BE2C (cell line): ENCODE results near the gene MMP25.

ENCODE experiments used
- DNase-seq: peaks from one replicate; pipeline ENCODE4 v3.0.0-alpha.2; 2020
- H3K27me3 ChIP-seq: fragments of 250-450 bp; sonication (Bioruptor Pico); 2 replicates; pipeline ENCODE4 v1.5.1; 2020; ENCODE audit warnings: mild to moderate bottlenecking
- H3K36me3 ChIP-seq: fragments of 250-450 bp; sonication (Bioruptor Pico); 2 replicates; pipeline ENCODE4 v1.5.1; 2020; ENCODE audit warnings: mild to moderate bottlenecking
- H3K4me1 ChIP-seq: fragments of 250-450 bp; sonication (Bioruptor Pico); 2 replicates; pipeline ENCODE4 v1.5.1; 2020
- H3K4me3 ChIP-seq: 2 replicates; pipeline ENCODE4 v1.5.1; 2011; ENCODE audit warnings: low read depth, low read length
- H3K9me3 ChIP-seq: fragments of 250-450 bp; sonication (Bioruptor Pico); 2 replicates; pipeline ENCODE4 v1.5.1; 2020
- CTCF ChIP-seq: IDR thresholded peaks from 2 replicates; pipeline ENCODE4 v1.5.1; 2012; ENCODE audit warnings: mild to moderate bottlenecking, low read depth, low read length

Gene MMP25

GRCh38 chr16:3084969-3085670 lies 38.8 kb downstream of the MMP25 start:
- no peaks in the 10 kb centered on the region for H3K4me1 ChIP-seq
- TF ChIP-seq CTCF = no peak

GRCh38 chr16:3085868-3086595 lies 39.7 kb downstream of the MMP25 start:
- TF ChIP-seq CTCF = no peak
- no peaks in the 10 kb centered on the region for H3K9me3 ChIP-seq
- no peaks in the 10 kb centered on the region for H3K36me3 ChIP-seq
- H3K4me3 ChIP-seq = no peak overlapping the region
- no peaks in the 10 kb centered on the region for H3K4me1 ChIP-seq
- peaks cover 28% of the 10 kb centered on the region for H3K27me3 ChIP-seq
- no peak for DNase-seq

More at GRCh38 chr16:3084969-3085670, 38.8 kb downstream of the MMP25 start:
- no peak for DNase-seq
- peaks cover 29% of the 10 kb centered on the region for H3K27me3 ChIP-seq
- H3K9me3 ChIP-seq = no peaks in the 10 kb centered on the region
- no peak overlapping the region for H3K4me3 ChIP-seq
- H3K36me3 ChIP-seq = no peaks in the 10 kb centered on the region

GRCh38 chr16:3086596-3087242 lies 40.4 kb downstream of the MMP25 start:
- Histone ChIP-seq H3K9me3 (no peaks in the 10 kb centered on the region), H3K4me3 (no peak overlapping the region), H3K36me3 (no peaks in the 10 kb centered on the region), H3K4me1 (no peaks in the 10 kb centered on the region), H3K27me3 (peaks cover 31% of the 10 kb centered on the region)
- DNase-seq = no peak
- no peak for TF ChIP-seq CTCF

- peak; percentile 25; the same call in 1 of the 2 replicates for TF ChIP-seq CTCF
- Histone ChIP-seq H3K9me3 (no peaks in the 10 kb centered on the region), H3K4me1 (no peaks in the 10 kb centered on the region), H3K36me3 (no peaks in the 10 kb centered on the region), H3K27me3 (peaks cover 36% of the 10 kb centered on the region), H3K4me3 (no peak overlapping the region)
- no peak for DNase-seq
Observed at GRCh38 chr16:3087243-3088235, 41.2 kb downstream of the MMP25 start.

- DNase-seq = no peak
- no peak for TF ChIP-seq CTCF
- no peak overlapping the region for H3K4me3 ChIP-seq
- no peaks in the 10 kb centered on the region for H3K4me1 ChIP-seq
- H3K9me3 ChIP-seq = no peaks in the 10 kb centered on the region
- H3K36me3 ChIP-seq = no peaks in the 10 kb centered on the region
- peaks cover 43% of the 10 kb centered on the region for H3K27me3 ChIP-seq
Observed at GRCh38 chr16:3088450-3088849, 42.1 kb downstream of the MMP25 start.
